Gastroesophageal sphincter (tissue), 4 donors: ENCODE measurements around the gene USP38. TPM values are rescaled to one million over a fixed set of nuclear protein-coding genes. Genes with fewer than 3 reads are reported as not detected.

ENCODE experiments used
- ATAC-seq: fragments of 150-250 bp; one replicate; pipeline ENCODE4 v1.9.1; 2016; ENCODE audit warnings: mild to moderate bottlenecking, moderate library complexity
- H3K27ac ChIP-seq, 4 donors: fragments of 200-600 bp; sonication (generic) in 3 of 4; 1 replicate in 3 of 4; 2 replicates in 1 of 4; pipeline ENCODE4 v1.5.1; 2016 to 2019
- H3K27me3 ChIP-seq: fragments of 200-600 bp; sonication (generic); one replicate; pipeline ENCODE4 v1.5.1; 2019
- H3K36me3 ChIP-seq, 2 donors: fragments of 200-600 bp; sonication (generic); one replicate each; pipeline ENCODE4 v1.5.1; 2019; ENCODE audit warnings: control low read depth in 1 of 2
- H3K4me1 ChIP-seq, 3 donors: fragments of 200-600 bp; sonication (generic); 1 replicate in 2 of 3; 2 replicates in 1 of 3; pipeline ENCODE4 v1.5.1; 2016 to 2019; ENCODE audit warnings: control low read depth in 2 of 3
- H3K4me3 ChIP-seq, 2 donors: fragments of 200-600 bp; sonication (generic); one replicate each; pipeline ENCODE4 v1.5.1; 2019; ENCODE audit warnings: mild to moderate bottlenecking in 1 of 2, moderate library complexity in 1 of 2
- H3K9me3 ChIP-seq, 3 donors: fragments of 200-600 bp; sonication (generic); one replicate each; pipeline ENCODE4 v1.5.1; 2017 to 2019; ENCODE audit warnings: control low read depth in 2 of 3
- EP300 ChIP-seq: sonication (generic); formaldehyde crosslinking; IDR thresholded peaks from one replicate; pipeline ENCODE4 v1.6.1; 2017; ENCODE audit warnings: antibody characterized with exemption, mild to moderate bottlenecking
- POLR2A ChIP-seq, 2 donors: fragments of 450-650 bp; IDR thresholded peaks; one replicate each; pipeline ENCODE4 v1.6.1; 2017; ENCODE audit warnings: antibody characterized with exemption in 2 of 2, mild to moderate bottlenecking in 2 of 2, moderate library complexity in 1 of 2
- POLR2AphosphoS5 ChIP-seq: sonication (generic); formaldehyde crosslinking; IDR thresholded peaks from one replicate; pipeline ENCODE4 v1.6.1; 2017; ENCODE audit warnings: antibody characterized with exemption
- WGBS, 2 donors: methylation state at CpG; one replicate each; pipeline ENCODE4 v1.1.5; 2018; ENCODE audit warnings: low coverage in 1 of 2; 5-methylcytosine and 5-hydroxymethylcytosine counted together
- total RNA-seq, 4 donors: library from RNA; depleted of rRNA; stranded (reverse); fragments of >200 nt; gene quantifications; one replicate each; pipeline ENCODE4 v1.1.0, GENCODE V29; 2016
- TF ChIP-seq, protein P1 (sequence below), 4 experiments: fragments of 200-600 bp in 2 of 4; fragments of 450-650 bp in 2 of 4; sonication (generic) in 1 of 4; IDR thresholded peaks; one replicate each; pipeline ENCODE4 v1.5.1; 2017 to 2019; ENCODE audit warnings: antibody characterized with exemption in 4 of 4, mild to moderate bottlenecking in 2 of 4, moderate library complexity in 2 of 4

USP38 gene, protein sequence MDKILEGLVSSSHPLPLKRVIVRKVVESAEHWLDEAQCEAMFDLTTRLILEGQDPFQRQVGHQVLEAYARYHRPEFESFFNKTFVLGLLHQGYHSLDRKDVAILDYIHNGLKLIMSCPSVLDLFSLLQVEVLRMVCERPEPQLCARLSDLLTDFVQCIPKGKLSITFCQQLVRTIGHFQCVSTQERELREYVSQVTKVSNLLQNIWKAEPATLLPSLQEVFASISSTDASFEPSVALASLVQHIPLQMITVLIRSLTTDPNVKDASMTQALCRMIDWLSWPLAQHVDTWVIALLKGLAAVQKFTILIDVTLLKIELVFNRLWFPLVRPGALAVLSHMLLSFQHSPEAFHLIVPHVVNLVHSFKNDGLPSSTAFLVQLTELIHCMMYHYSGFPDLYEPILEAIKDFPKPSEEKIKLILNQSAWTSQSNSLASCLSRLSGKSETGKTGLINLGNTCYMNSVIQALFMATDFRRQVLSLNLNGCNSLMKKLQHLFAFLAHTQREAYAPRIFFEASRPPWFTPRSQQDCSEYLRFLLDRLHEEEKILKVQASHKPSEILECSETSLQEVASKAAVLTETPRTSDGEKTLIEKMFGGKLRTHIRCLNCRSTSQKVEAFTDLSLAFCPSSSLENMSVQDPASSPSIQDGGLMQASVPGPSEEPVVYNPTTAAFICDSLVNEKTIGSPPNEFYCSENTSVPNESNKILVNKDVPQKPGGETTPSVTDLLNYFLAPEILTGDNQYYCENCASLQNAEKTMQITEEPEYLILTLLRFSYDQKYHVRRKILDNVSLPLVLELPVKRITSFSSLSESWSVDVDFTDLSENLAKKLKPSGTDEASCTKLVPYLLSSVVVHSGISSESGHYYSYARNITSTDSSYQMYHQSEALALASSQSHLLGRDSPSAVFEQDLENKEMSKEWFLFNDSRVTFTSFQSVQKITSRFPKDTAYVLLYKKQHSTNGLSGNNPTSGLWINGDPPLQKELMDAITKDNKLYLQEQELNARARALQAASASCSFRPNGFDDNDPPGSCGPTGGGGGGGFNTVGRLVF
- 10 to 100 TPM; 24.2 to 29.9 (median 26.5) TPM for total RNA-seq

DNA sequence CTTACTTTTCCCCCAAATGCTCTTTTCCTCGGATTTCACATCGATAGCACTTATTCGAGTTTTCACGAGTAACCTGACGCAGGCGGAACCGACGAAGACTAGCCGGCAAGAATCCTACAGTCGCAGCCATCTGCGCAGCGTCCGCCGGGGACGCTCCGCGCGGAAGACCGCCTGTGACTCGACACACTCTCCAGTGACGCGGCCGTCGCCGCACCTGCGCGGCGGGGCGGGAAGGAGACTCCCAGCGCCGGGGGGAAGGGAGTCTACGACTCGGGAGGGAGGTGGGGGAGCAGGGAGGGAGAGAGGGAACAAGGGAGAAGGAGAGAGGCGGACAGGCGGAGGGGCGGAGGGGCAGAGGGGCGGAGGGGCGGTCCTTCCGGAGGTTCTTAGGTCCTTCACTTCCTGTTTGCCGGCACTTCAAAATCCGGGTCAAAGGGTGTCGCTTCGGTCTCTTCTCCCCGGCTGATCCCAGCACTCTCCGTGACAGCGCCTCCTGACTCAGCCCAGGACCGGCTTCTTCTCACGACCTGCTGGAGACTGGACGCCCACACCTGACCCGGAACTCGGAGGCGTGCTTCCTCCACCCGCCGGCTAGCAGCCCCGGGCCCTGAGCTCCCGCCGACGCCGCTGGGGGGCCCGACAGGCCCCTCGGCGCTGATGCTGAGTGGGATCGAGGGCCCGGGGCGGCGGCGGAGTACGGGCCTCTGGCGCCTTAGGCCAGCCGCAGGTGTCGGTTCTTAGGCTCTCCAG lies at the start of gene USP38:
Gene USP38 (plus strand): TSS at position 415 of the 750 bp plus-strand sequence. CDS start 534 bp downstream, outside the sequence.
- 0% methylated on average over 13 to 16 of the region's 71 CpGs for WGBS, 2 donors
- Histone ChIP-seq H3K27me3 (no peaks in the 10 kb centered on the region), H3K9me3 (no peaks in the 10 kb centered on the region), H3K4me3 (peak within 1 kb of the TSS; percentile 63 to 84), H3K36me3 (peaks cover 0 to 8% of the 10 kb centered on the region in 2 donors), H3K4me1 (peaks cover 5 to 40% (median 8%) of the 10 kb centered on the region in 3 donors), H3K27ac (peak within 1 kb of the TSS; percentile 93 to 96 (median 94))
- TF ChIP-seq, protein P1, sequence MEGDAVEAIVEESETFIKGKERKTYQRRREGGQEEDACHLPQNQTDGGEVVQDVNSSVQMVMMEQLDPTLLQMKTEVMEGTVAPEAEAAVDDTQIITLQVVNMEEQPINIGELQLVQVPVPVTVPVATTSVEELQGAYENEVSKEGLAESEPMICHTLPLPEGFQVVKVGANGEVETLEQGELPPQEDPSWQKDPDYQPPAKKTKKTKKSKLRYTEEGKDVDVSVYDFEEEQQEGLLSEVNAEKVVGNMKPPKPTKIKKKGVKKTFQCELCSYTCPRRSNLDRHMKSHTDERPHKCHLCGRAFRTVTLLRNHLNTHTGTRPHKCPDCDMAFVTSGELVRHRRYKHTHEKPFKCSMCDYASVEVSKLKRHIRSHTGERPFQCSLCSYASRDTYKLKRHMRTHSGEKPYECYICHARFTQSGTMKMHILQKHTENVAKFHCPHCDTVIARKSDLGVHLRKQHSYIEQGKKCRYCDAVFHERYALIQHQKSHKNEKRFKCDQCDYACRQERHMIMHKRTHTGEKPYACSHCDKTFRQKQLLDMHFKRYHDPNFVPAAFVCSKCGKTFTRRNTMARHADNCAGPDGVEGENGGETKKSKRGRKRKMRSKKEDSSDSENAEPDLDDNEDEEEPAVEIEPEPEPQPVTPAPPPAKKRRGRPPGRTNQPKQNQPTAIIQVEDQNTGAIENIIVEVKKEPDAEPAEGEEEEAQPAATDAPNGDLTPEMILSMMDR (IDR thresholded peaks at IDR 0.05) = peak in 3 of 4 experiments; percentile 14 to 35 (median 22)
- TF ChIP-seq POLR2AphosphoS5 (peak; percentile 86), EP300 (no peak), POLR2A (IDR thresholded peaks at IDR 0.05) (peak; percentile 56 to 70)
- peak; percentile 96 for ATAC-seq

DNA sequence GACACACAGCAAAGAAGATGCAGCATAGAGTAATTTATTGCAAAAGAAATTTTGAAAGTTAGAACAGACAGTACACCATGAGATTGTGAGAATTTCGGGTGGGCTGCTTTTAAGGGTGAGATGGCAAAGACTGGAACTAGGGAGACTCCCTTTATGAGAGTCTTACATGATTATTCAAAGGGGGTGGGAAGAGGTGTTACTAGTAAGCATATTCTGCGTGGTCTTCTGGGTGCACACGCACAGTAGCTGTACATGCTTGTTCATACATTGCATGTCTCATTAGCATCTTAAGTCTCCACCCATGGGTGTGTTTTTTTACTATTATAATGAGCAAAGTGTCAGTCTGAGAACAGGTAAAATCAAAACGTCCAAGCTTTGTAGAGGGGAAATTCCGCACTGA lies 49.4 kb upstream of the USP38 start:
- Histone ChIP-seq H3K9me3 (no peaks in the 10 kb centered on the region), H3K36me3 (no peaks in the 10 kb centered on the region), H3K27me3 (no peaks in the 10 kb centered on the region), H3K4me1 (no peaks in the 10 kb centered on the region), H3K27ac (no peak overlapping the region), H3K4me3 (no peak overlapping the region)
- 75 to 79% methylated on average over 3 to 5 of the region's 5 CpGs for WGBS, 2 donors
- TF ChIP-seq POLR2AphosphoS5 (no peak), POLR2A (IDR thresholded peaks at IDR 0.05) (no peak), EP300 (no peak)
- TF ChIP-seq, protein P1 (IDR thresholded peaks at IDR 0.05) = no peak
- ATAC-seq = no peak

DNA sequence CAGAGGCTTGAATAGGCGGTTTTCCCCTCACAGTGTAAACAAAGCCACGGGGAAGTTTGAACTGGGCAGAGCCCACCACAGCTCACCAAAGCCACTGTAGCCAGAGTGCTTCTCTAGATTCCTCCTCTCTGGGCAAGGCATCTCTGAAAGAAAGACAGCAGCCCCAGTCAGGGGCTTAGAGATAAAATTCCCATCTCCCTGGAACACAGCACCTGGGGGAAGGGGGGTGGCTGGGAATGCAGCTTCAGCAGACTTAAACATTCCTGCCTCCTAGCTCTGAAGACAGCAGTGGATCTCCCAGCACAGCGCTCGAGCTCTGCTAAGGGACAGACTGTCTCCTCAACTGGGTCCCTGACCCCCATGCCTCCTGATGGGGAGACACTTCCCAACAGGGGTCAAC lies 44.0 kb upstream of the USP38 start:
- 100% methylated on average over 1 of the region's 4 CpGs; no CpG with 5 or more reads in 1 of the 2 donors for WGBS, 2 donors
- no peak for TF ChIP-seq POLR2A (IDR thresholded peaks at IDR 0.05)
- no peaks in the 10 kb centered on the region for H3K4me1 ChIP-seq
- peaks cover 0 to 28% (median 0%) of the 10 kb centered on the region in 3 donors for H3K9me3 ChIP-seq
- no peaks in the 10 kb centered on the region for H3K36me3 ChIP-seq
- no peaks in the 10 kb centered on the region for H3K27me3 ChIP-seq
- ATAC-seq = no peak
- H3K27ac ChIP-seq = no peak overlapping the region
- no peak overlapping the region for H3K4me3 ChIP-seq

DNA sequence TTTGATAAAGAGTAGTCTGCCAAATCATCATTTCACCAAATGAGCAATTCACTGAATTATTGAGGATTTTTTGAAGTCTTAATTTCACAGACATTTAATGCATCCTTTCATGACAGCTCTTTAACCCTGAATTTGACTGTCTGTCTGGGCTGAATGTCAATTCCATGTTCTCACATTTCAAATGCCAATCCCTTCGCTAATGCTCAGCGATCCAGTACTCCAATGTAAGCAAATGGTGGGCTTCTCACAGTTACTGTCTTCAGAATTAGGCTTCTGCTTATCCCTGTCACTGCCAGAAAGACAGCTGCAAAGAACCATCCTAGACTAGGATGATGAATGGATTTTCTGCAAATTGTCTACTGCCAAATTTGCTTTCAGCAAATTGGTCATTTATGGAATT lies 36.2 kb upstream of the USP38 start:
- Histone ChIP-seq H3K36me3 (no peaks in the 10 kb centered on the region), H3K27ac (no peak overlapping the region), H3K4me1 (no peaks in the 10 kb centered on the region), H3K9me3 (peaks cover 0 to 63% (median 2%) of the 10 kb centered on the region in 3 donors), H3K4me3 (no peak overlapping the region), H3K27me3 (no peaks in the 10 kb centered on the region)
- no peak for ATAC-seq
- TF ChIP-seq POLR2AphosphoS5 = no peak
- TF ChIP-seq EP300 = no peak
- no peak for TF ChIP-seq POLR2A (IDR thresholded peaks at IDR 0.05)
- TF ChIP-seq, protein P1 (IDR thresholded peaks at IDR 0.05) = no peak
- 42 to 56% methylated on average over 2 of the region's 2 CpGs for WGBS, 2 donors
